OCI-LY1 (cell line): ENCODE measurements around the gene SPATA20.

Experiments
- H2AFZ ChIP-seq: fragments of 200-600 bp; sonication (generic), shearing (Covaris generic); 2 replicates; pipeline ENCODE4 v1.6.0; 2014; ENCODE audit warnings: antibody characterized with exemption, mild to moderate bottlenecking, low read length
- H3F3A ChIP-seq: fragments of 200-600 bp; sonication (generic), shearing (Covaris generic); 2 replicates; pipeline ENCODE4 v1.6.0; 2014; ENCODE audit warnings: mild to moderate bottlenecking, antibody characterized with exemption, low read length, moderate library complexity; ENCODE audit not compliant: insufficient read depth
- H3K27ac ChIP-seq: fragments of 200-600 bp; sonication (generic); 2 replicates; pipeline ENCODE4 v1.5.1; 2014; ENCODE audit warnings: low read length, mixed run types, mild to moderate bottlenecking, low read depth; ENCODE audit not compliant: poor library complexity, severe bottlenecking
- H3K27me3 ChIP-seq: fragments of 200-600 bp; sonication (generic); 2 replicates; pipeline ENCODE4 v1.6.0; 2014; ENCODE audit warnings: antibody characterized with exemption, mild to moderate bottlenecking, low read length, moderate library complexity; ENCODE audit not compliant: insufficient read depth
- H3K36me3 ChIP-seq: fragments of 200-600 bp; sonication (generic); 2 replicates; pipeline ENCODE4 v1.6.1; 2014; ENCODE audit warnings: mild to moderate bottlenecking, antibody characterized with exemption, low read length, moderate library complexity, mixed read lengths; ENCODE audit not compliant: insufficient read depth
- H3K4me1 ChIP-seq: fragments of 200-600 bp; sonication (generic); 2 replicates; pipeline ENCODE4 v1.5.1; 2014; ENCODE audit warnings: mild to moderate bottlenecking, low read length, moderate library complexity; ENCODE audit not compliant: insufficient read depth, severe bottlenecking
- H3K4me2 ChIP-seq: fragments of 200-600 bp; sonication (generic), shearing (Covaris generic); 2 replicates; pipeline ENCODE4 v1.6.1; 2014; ENCODE audit warnings: low read length
- H3K4me3 ChIP-seq: fragments of 200-600 bp; sonication (generic); 2 replicates; pipeline ENCODE4 v1.5.1; 2014; ENCODE audit warnings: low read length, low read depth, mild to moderate bottlenecking, mixed read lengths; ENCODE audit not compliant: poor library complexity, severe bottlenecking
- H3K79me2 ChIP-seq: fragments of 200-600 bp; shearing (Covaris generic); 2 replicates; pipeline ENCODE4 v1.6.1; 2016; ENCODE audit warnings: mixed run types, low read length, mixed read lengths; ENCODE audit not compliant: insufficient read depth
- H3K9ac ChIP-seq: fragments of 200-600 bp; sonication (generic), shearing (Covaris generic); 2 replicates; pipeline ENCODE4 v1.6.1; 2014; ENCODE audit warnings: mild to moderate bottlenecking, low read length, mixed read lengths
- H3K9me2 ChIP-seq: fragments of 200-600 bp; sonication (generic), shearing (Covaris generic); 2 replicates; pipeline ENCODE4 v1.6.1; 2014; ENCODE audit warnings: low read depth, mild to moderate bottlenecking, low read length, mixed read lengths
- H3K9me3 ChIP-seq: fragments of 200-600 bp; shearing (Covaris generic); 2 replicates; pipeline ENCODE4 v1.6.1; 2014; ENCODE audit warnings: low read length, mixed read lengths
- H4K20me1 ChIP-seq: fragments of 200-600 bp; sonication (generic), shearing (Covaris generic); 2 replicates; pipeline ENCODE4 v1.6.0; 2016; ENCODE audit warnings: mild to moderate bottlenecking, low read length; ENCODE audit not compliant: insufficient read depth
- CTCF ChIP-seq: fragments of 200-600 bp; sonication (generic), shearing (Covaris generic); IDR thresholded peaks from 2 replicates; pipeline ENCODE4 v1.5.1; 2017; ENCODE audit warnings: mild to moderate bottlenecking, antibody characterized with exemption, low read length, moderate library complexity, mixed read lengths
- EZH2 ChIP-seq: fragments of 200-600 bp; sonication (generic), shearing (Covaris generic); IDR thresholded peaks from 2 replicates; pipeline ENCODE4 v1.8.0; 2017; ENCODE audit warnings: borderline replicate concordance, mixed run types, mild to moderate bottlenecking, antibody characterized with exemption, low read length, moderate library complexity, mixed read lengths

SPATA20 gene

DNA sequence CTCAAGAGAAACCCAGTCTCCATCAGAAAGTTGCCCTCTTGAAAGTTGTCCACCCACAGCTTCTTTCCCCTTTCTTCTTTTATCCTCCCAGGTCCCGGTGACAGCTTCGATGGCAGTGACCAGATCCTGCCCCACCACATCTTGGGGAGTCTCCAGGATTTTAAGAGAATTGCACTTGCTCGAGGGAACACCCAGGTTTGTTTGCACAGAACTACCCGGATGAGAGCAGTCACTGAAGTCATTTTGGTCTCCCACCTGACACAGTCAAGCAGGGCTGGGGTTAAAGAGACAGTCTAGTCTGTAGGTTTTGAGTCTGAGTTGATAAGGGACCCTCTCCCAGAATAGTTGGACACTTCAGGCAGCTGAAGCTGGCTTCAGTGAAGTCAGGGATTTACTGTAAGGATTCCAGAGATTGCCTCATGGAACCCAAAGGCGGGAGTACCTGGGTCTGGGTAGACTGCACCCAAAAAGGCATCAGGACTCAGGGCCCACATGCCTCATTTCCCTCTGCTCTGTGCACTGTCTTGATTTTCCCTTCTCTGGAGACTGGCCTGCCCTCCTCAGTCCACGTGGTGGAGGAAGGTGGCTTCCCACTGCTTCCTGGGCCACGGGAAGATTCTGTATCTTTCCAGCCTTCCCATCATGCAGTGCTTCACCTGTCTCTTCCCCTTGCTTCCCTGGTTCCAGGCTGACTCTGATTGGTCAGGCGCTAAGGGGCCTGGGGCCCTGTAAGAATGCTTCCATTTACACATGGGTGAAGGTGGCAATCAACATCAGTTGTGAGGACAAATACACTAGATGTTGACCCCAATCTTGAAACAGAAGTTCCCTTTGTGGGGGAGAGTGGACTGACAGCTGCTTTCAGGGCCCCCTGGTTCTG, 29.2 kb upstream of the SPATA20 start:
- H3K9ac ChIP-seq = no peak overlapping the region
- no peaks in the 10 kb centered on the region for H4K20me1 ChIP-seq
- H2AFZ ChIP-seq = no peak overlapping the region
- no peaks in the 10 kb centered on the region for H3K4me1 ChIP-seq
- H3K79me2 ChIP-seq = no peaks in the 10 kb centered on the region
- H3K36me3 ChIP-seq = no peaks in the 10 kb centered on the region
- TF ChIP-seq EZH2 = no peak
- no peak for TF ChIP-seq CTCF
- H3K27me3 ChIP-seq = no peaks in the 10 kb centered on the region; the same call in 1 of the 2 replicates
- no peaks in the 10 kb centered on the region for H3K9me2 ChIP-seq
- H3K4me2 ChIP-seq = no peak overlapping the region
- H3K9me3 ChIP-seq = no peaks in the 10 kb centered on the region
- H3K27ac ChIP-seq = no peak overlapping the region
- no peak overlapping the region for H3K4me3 ChIP-seq
- no peaks in the 10 kb centered on the region for H3F3A ChIP-seq

GRCh38 chr17:50518384-50519023, 28.5 kb upstream of the SPATA20 start:
- Histone ChIP-seq H4K20me1 (no peaks in the 10 kb centered on the region), H3K79me2 (no peaks in the 10 kb centered on the region), H3F3A (no peaks in the 10 kb centered on the region), H3K9me3 (no peaks in the 10 kb centered on the region), H3K36me3 (no peaks in the 10 kb centered on the region), H3K4me2 (no peak overlapping the region), H3K9ac (no peak overlapping the region), H3K9me2 (no peaks in the 10 kb centered on the region), H3K27ac (no peak overlapping the region), H2AFZ (no peak overlapping the region), H3K27me3 (no peaks in the 10 kb centered on the region; the same call in 1 of the 2 replicates), H3K4me1 (no peaks in the 10 kb centered on the region), H3K4me3 (no peak overlapping the region)
- TF ChIP-seq EZH2 = no peak
- no peak for TF ChIP-seq CTCF

GRCh38 chr17:50519141-50519834, 27.7 kb upstream of the SPATA20 start:
- H2AFZ ChIP-seq = no peak overlapping the region
- no peak for TF ChIP-seq EZH2
- TF ChIP-seq CTCF = no peak
- no peaks in the 10 kb centered on the region for H3K79me2 ChIP-seq
- H4K20me1 ChIP-seq = no peaks in the 10 kb centered on the region
- H3K4me3 ChIP-seq = no peak overlapping the region
- H3K4me2 ChIP-seq = no peak overlapping the region
- H3K27me3 ChIP-seq = no peaks in the 10 kb centered on the region; the same call in 1 of the 2 replicates
- H3K27ac ChIP-seq = no peak overlapping the region
- H3K4me1 ChIP-seq = no peaks in the 10 kb centered on the region
- no peaks in the 10 kb centered on the region for H3K36me3 ChIP-seq
- no peaks in the 10 kb centered on the region for H3F3A ChIP-seq
- no peaks in the 10 kb centered on the region for H3K9me2 ChIP-seq
- H3K9ac ChIP-seq = no peak overlapping the region
- H3K9me3 ChIP-seq = no peaks in the 10 kb centered on the region
